Smooth muscle cell of bladder (primary cell): ENCODE measurements around the gene GJC3. TPM values are rescaled to one million over a fixed set of nuclear protein-coding genes. Genes with fewer than 3 reads are reported as not detected.

Experiments used
- total RNA-seq: library from RNA; depleted of rRNA; stranded (reverse); fragments of >200 nt; gene quantifications from 2 replicates; pipeline ENCODE4 v1.2.3, GENCODE V29; 2014

GJC3 gene
- total RNA-seq = under 0.01 and 0.09 TPM in 2 replicates

GRCh38 chr7:99928994-99929729 is at the start of gene GJC3:
GJC3 (minus strand) TSS chr7:99929620; CDS start chr7:99929620, 0 bp downstream.

GRCh38 chr7:99975782-99976521 is 46.5 kb upstream of the GJC3 start, which contains the start of gene AZGP1:
AZGP1 (minus strand) TSS chr7:99976031; CDS start chr7:99976020, 11 bp downstream.

GRCh38 chr7:99918959-99919813 is 10.2 kb downstream of the GJC3 start, which contains the start of gene TRIM4:
TRIM4 (minus strand) TSS chr7:99919530; CDS start chr7:99919401, 129 bp downstream.

GRCh38 chr7:99876933-99877332 is 52.5 kb downstream of the GJC3 start, which contains the start of gene OR2AE1:
OR2AE1 (minus strand) TSS chr7:99877033; CDS start chr7:99877033, 0 bp downstream.

Other genes with a start within 250 kb of the GJC3 start
- 0.28 and 0.37 TPM in 2 replicates for gene CYP3A5, start 249.6 kb downstream of the GJC3 start, total RNA-seq
- 0.14 and 0.46 TPM in 2 replicates for gene CYP3A7, start 194.4 kb downstream of the GJC3 start, total RNA-seq
- not detected in 2 replicates for gene CYP3A4, start 145.4 kb downstream of the GJC3 start, total RNA-seq
- gene CYP3A43, start 101.6 kb downstream of the GJC3 start, total RNA-seq = not detected in 2 replicates
- 0.18 and 0.43 TPM in 2 replicates for gene OR2AE1, start 52.6 kb downstream of the GJC3 start, total RNA-seq
- gene TRIM4, start 10.1 kb downstream of the GJC3 start, total RNA-seq = 24.5 and 34.3 TPM in 2 replicates
- gene AZGP1, start 46.4 kb upstream of the GJC3 start, total RNA-seq = 0.09 TPM in 1 of 2 replicates, not detected in the other
- gene ZKSCAN1, start 86.0 kb upstream of the GJC3 start, total RNA-seq = 32.1 and 42.8 TPM in 2 replicates
- 6.5 and 12.2 TPM in 2 replicates for gene ZSCAN21, start 120.2 kb upstream of the GJC3 start, total RNA-seq
- gene ZNF3, start 152.1 kb upstream of the GJC3 start, total RNA-seq = 24.7 and 28.8 TPM in 2 replicates
- gene COPS6, start 159.3 kb upstream of the GJC3 start, total RNA-seq = 133 and 170 TPM in 2 replicates
- 18.2 and 18.8 TPM in 2 replicates for gene MCM7, start 171.8 kb upstream of the GJC3 start, total RNA-seq
- 22.0 and 29.0 TPM in 2 replicates for gene AP4M1, start 172.0 kb upstream of the GJC3 start, total RNA-seq
- 21.8 and 27.4 TPM in 2 replicates for gene TAF6, start 189.7 kb upstream of the GJC3 start, total RNA-seq
- gene CNPY4, start 190.0 kb upstream of the GJC3 start, total RNA-seq = 35.8 and 61.8 TPM in 2 replicates
- gene MBLAC1, start 197.3 kb upstream of the GJC3 start, total RNA-seq = 2.4 and 2.5 TPM in 2 replicates
- 90.4 and 133 TPM in 2 replicates for gene LAMTOR4, start 219.3 kb upstream of the GJC3 start, total RNA-seq
- gene TRAPPC14, start 229.1 kb upstream of the GJC3 start, total RNA-seq = 5.8 and 10.4 TPM in 2 replicates
- 1.8 and 2.4 TPM in 2 replicates for gene GAL3ST4, start 239.0 kb upstream of the GJC3 start, total RNA-seq
- 0.85 and 1.1 TPM in 2 replicates for gene GPC2, start 247.8 kb upstream of the GJC3 start, total RNA-seq
- gene STAG3, start 248.3 kb upstream of the GJC3 start, total RNA-seq = 0.28 TPM in 2 replicates